ENCODE measurements around the gene ADGRA3. TPM values are rescaled to one million over a fixed set of nuclear protein-coding genes. Genes with fewer than 3 reads are reported as not detected.

The ADGRA3 gene
- polyA plus RNA-seq, 1 of the 3 experiments (the other 2 are of a cell fraction) = 11.8 TPM

DNA sequence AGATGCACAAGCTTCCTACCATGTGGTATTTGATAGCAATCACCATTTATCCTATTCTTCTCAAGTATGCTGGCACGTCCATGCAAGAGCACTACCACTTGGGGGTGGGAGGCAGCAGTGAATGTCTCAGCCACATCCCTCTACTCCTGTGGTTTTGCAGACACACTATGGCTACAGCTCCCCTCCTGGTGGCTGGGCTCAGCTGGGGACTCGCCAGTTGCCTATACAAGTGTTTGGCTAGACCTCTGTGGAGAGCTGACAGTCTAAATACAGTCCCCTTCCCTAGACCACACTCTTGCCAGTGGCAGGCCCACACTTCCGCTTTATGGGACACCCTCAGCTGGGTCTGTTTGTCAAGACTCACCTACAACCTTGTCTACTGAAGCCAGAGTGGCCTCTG lies 53.2 kb downstream of the ADGRA3 start:
- ChIA-PET POLR2A (no interaction called here), CTCF (no interaction called here)
- H3K4me2 ChIP-seq = no peak overlapping the region
- H3K9ac ChIP-seq = no peak overlapping the region
- H3F3A ChIP-seq (replicated peaks; ENCODE audit: insufficient read depth) = no peaks in the 10 kb centered on the region
- H3K27me3 ChIP-seq (ENCODE audit: insufficient read depth) = no peaks in the 10 kb centered on the region
- H2AFZ ChIP-seq (ENCODE audit: low read depth) = no peak overlapping the region
- H3K9me3 ChIP-seq = no peaks in the 10 kb centered on the region
- 0 out of 2 replicates have a peak, but pooled peaks cover 5% of the 10 kb centered on the region for H3K79me2 ChIP-seq (ENCODE audit: insufficient read depth)
- no peaks in the 10 kb centered on the region for H4K20me1 ChIP-seq (ENCODE audit: insufficient read depth)
- H3K36me3 ChIP-seq (replicated peaks in 1 of 2; ENCODE audit: control insufficient read depth in 1 of 2, insufficient read depth in 2 of 2, low read length in 1 of 2) = peaks cover 4 to 5% of the 10 kb centered on the region in 2 experiments
- 100% methylated on average over 2 of the region's 3 CpGs for WGBS (ENCODE audit: low lambda C conversion rate)
- peaks cover 0 to 7% of the 10 kb centered on the region in 2 experiments; a peak in 2 of 4 replicates for H3K4me1 ChIP-seq (ENCODE audit: control insufficient read depth in 1 of 2, insufficient read depth in 2 of 2, low read depth in 1 of 2, low read length in 1 of 2)
- no peak for TF ChIP-seq ELF1 (IDR thresholded peaks at IDR 0.05)
- no peak for TF ChIP-seq MXI1 (IDR thresholded peaks at IDR 0.05; ENCODE audit: low read depth, low read length)
- TF ChIP-seq, protein P1, sequence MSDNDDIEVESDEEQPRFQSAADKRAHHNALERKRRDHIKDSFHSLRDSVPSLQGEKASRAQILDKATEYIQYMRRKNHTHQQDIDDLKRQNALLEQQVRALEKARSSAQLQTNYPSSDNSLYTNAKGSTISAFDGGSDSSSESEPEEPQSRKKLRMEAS (IDR thresholded peaks at IDR 0.05; ENCODE audit: low read depth) = no peak
- no peak for TF ChIP-seq JUND (IDR thresholded peaks at IDR 0.05)
- H3K9me2 ChIP-seq = no peaks in the 10 kb centered on the region
- no peak overlapping the region for H3K4me3 ChIP-seq (ENCODE audit: low read depth in 2 of 2, low read length in 1 of 2)
- no peak overlapping the region for H3K27ac ChIP-seq (ENCODE audit: low read depth in 2 of 2, low read length in 1 of 2)
- no peak for DNase-seq

DNA sequence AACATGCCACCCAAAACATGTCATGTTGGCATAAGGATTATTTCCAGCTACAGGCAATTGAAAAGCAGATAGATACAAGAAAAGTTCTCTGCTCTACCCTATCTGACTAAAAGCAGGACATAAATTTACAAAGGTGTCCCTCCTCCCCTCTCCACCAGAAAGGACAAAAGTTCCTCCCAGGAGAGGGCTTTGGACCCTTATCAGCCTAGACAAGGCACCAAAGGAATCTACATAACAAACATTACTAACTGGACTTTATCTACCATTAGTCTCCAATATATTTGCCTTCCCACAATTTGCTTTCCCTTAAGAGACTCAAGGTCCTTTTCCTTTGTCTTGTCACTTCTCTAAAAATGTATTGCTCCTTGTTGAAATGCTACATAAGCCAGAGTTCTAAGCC lies 55.6 kb downstream of the ADGRA3 start:
- Histone ChIP-seq H3K4me1 (ENCODE audit: control insufficient read depth in 1 of 2, insufficient read depth in 2 of 2, low read depth in 1 of 2, low read length in 1 of 2) (peaks cover 0 to 10% of the 10 kb centered on the region in 2 experiments; a peak in 2 of 4 replicates), H3K4me3 (ENCODE audit: low read depth in 2 of 2, low read length in 1 of 2) (no peak overlapping the region), H4K20me1 (ENCODE audit: insufficient read depth) (no peaks in the 10 kb centered on the region)

DNA sequence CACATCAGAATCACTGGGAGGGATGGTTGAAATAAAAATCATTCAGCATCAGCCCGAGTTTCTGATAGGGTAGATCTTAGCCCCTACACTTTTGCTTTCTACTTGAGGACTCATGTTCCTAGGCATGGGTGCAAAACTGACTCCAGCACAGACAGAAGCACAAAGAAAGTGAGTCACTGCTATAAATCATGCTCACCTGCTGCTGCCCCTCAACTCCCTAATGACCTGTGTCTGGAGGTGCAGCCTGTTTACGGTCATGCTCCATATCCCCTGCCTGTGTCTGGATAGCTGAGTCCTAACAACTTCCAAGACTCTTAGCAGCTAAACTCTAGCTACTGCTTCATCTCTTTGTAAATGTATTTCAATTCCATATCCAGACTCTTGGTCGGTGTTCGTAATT lies 57.8 kb downstream of the ADGRA3 start:
- peaks cover 4 to 5% of the 10 kb centered on the region in 2 experiments for H3K36me3 ChIP-seq (replicated peaks in 1 of 2; ENCODE audit: control insufficient read depth in 1 of 2, insufficient read depth in 2 of 2, low read length in 1 of 2)
- no peaks in the 10 kb centered on the region for H3K9me2 ChIP-seq
- H3K27ac ChIP-seq (ENCODE audit: low read depth in 2 of 2, low read length in 1 of 2) = no peak overlapping the region
- ChIA-PET CTCF (no interaction called here), POLR2A (no interaction called here)
- DNase-seq = no peak
- no peaks in the 10 kb centered on the region for H4K20me1 ChIP-seq (ENCODE audit: insufficient read depth)
- H3K9me3 ChIP-seq = no peaks in the 10 kb centered on the region
- no peak overlapping the region for H2AFZ ChIP-seq (ENCODE audit: low read depth)
- H3K4me2 ChIP-seq = no peak overlapping the region
- H3K27me3 ChIP-seq (ENCODE audit: insufficient read depth) = no peaks in the 10 kb centered on the region
- no peak for TF ChIP-seq MXI1 (IDR thresholded peaks at IDR 0.05; ENCODE audit: low read depth, low read length)
- TF ChIP-seq, protein P2, sequence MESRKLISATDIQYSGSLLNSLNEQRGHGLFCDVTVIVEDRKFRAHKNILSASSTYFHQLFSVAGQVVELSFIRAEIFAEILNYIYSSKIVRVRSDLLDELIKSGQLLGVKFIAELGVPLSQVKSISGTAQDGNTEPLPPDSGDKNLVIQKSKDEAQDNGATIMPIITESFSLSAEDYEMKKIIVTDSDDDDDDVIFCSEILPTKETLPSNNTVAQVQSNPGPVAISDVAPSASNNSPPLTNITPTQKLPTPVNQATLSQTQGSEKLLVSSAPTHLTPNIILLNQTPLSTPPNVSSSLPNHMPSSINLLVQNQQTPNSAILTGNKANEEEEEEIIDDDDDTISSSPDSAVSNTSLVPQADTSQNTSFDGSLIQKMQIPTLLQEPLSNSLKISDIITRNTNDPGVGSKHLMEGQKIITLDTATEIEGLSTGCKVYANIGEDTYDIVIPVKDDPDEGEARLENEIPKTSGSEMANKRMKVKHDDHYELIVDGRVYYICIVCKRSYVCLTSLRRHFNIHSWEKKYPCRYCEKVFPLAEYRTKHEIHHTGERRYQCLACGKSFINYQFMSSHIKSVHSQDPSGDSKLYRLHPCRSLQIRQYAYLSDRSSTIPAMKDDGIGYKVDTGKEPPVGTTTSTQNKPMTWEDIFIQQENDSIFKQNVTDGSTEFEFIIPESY (IDR thresholded peaks at IDR 0.05; ENCODE audit: borderline replicate concordance, low read depth) = no peak
- no peak overlapping the region for H3K9ac ChIP-seq
- H3K79me2 ChIP-seq (ENCODE audit: insufficient read depth) = no peaks in the 10 kb centered on the region
- no peaks in the 10 kb centered on the region for H3F3A ChIP-seq (replicated peaks; ENCODE audit: insufficient read depth)
- H3K4me1 ChIP-seq (ENCODE audit: control insufficient read depth in 1 of 2, insufficient read depth in 2 of 2, low read depth in 1 of 2, low read length in 1 of 2) = peaks cover 0 to 10% of the 10 kb centered on the region in 2 experiments; a peak in 2 of 4 replicates
- no peak overlapping the region for H3K4me3 ChIP-seq (ENCODE audit: low read depth in 2 of 2, low read length in 1 of 2)
- 92% methylated on average over 3 of the region's 4 CpGs for WGBS (ENCODE audit: low lambda C conversion rate)

More for the DNA sequence above, 55.6 kb downstream of the ADGRA3 start:
- H3K9me2 ChIP-seq = no peaks in the 10 kb centered on the region
- no peak overlapping the region for H3K9ac ChIP-seq
- no peak overlapping the region for H3K4me2 ChIP-seq
- H3K27me3 ChIP-seq (ENCODE audit: insufficient read depth) = no peaks in the 10 kb centered on the region
- ChIA-PET POLR2A (no interaction called here), CTCF (interaction anchor here (1.3 kb wide), 1 partner anchor 12 kb away, joined by 3 read pairs; no protein-coding TSS in a partner anchor)
- H3F3A ChIP-seq (replicated peaks; ENCODE audit: insufficient read depth) = no peaks in the 10 kb centered on the region
- no peaks in the 10 kb centered on the region for H3K79me2 ChIP-seq (ENCODE audit: insufficient read depth)
- H3K9me3 ChIP-seq = no peaks in the 10 kb centered on the region
- H3K36me3 ChIP-seq (replicated peaks in 1 of 2; ENCODE audit: control insufficient read depth in 1 of 2, insufficient read depth in 2 of 2, low read length in 1 of 2) = peaks cover 4 to 5% of the 10 kb centered on the region in 2 experiments
- no peak overlapping the region for H3K27ac ChIP-seq (ENCODE audit: low read depth in 2 of 2, low read length in 1 of 2)
- TF ChIP-seq GABPA (IDR thresholded peaks at IDR 0.05; ENCODE audit: low read depth) (no peak), EP300 (IDR thresholded peaks at IDR 0.05; ENCODE audit: borderline replicate concordance in 1 of 2, low read depth in 1 of 2, low read length in 1 of 2) (no peak), RFX5 (IDR thresholded peaks at IDR 0.05; ENCODE audit: low read length) (no peak), YY1 (IDR thresholded peaks at IDR 0.05; ENCODE audit: low read depth) (no peak), RAD21 (IDR thresholded peaks at IDR 0.05; ENCODE audit: low read length) (no peak)
- TF ChIP-seq, protein P3, sequence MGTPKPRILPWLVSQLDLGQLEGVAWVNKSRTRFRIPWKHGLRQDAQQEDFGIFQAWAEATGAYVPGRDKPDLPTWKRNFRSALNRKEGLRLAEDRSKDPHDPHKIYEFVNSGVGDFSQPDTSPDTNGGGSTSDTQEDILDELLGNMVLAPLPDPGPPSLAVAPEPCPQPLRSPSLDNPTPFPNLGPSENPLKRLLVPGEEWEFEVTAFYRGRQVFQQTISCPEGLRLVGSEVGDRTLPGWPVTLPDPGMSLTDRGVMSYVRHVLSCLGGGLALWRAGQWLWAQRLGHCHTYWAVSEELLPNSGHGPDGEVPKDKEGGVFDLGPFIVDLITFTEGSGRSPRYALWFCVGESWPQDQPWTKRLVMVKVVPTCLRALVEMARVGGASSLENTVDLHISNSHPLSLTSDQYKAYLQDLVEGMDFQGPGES (IDR thresholded peaks at IDR 0.05; ENCODE audit: low read depth, low read length) = no peak
- TF ChIP-seq, protein P4, sequence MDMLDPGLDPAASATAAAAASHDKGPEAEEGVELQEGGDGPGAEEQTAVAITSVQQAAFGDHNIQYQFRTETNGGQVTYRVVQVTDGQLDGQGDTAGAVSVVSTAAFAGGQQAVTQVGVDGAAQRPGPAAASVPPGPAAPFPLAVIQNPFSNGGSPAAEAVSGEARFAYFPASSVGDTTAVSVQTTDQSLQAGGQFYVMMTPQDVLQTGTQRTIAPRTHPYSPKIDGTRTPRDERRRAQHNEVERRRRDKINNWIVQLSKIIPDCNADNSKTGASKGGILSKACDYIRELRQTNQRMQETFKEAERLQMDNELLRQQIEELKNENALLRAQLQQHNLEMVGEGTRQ (IDR thresholded peaks at IDR 0.05; ENCODE audit: borderline replicate concordance, low read depth, low read length) = no peak
- no peak for DNase-seq
- no peak overlapping the region for H2AFZ ChIP-seq (ENCODE audit: low read depth)
